ENCODE measurements around the gene HOTAIR.

The HOTAIR gene

GRCh38 chr12:53992377-53992889, 17.7 kb upstream of the HOTAIR start:
- Histone ChIP-seq H3K4me3 (no peak overlapping the region), H3K27ac (peak overlapping the region in 4 of 21 experiments; percentile 97 to 98 (median 98))

- peak overlapping the region in 6 of 21 experiments; percentile 12 to 98 (median 72) for H3K27ac ChIP-seq
- no peak overlapping the region for H3K4me3 ChIP-seq
Observed at GRCh38 chr12:53991077-53991460, 16.3 kb upstream of the HOTAIR start.

GRCh38 chr12:53990311-53991076, 15.7 kb upstream of the HOTAIR start:
- H3K27ac ChIP-seq = peak overlapping the region in 6 of 21 experiments; percentile 12 to 98 (median 48)
- H3K4me3 ChIP-seq = no peak overlapping the region

- H3K4me3 ChIP-seq = no peak overlapping the region
- peak overlapping the region in 5 of 21 experiments; percentile 0 to 98 (median 53) for H3K27ac ChIP-seq
Observed at GRCh38 chr12:53989227-53990113, 14.7 kb upstream of the HOTAIR start.

- H3K4me3 ChIP-seq = no peak overlapping the region
Observed at GRCh38 chr12:53988541-53989226, 13.9 kb upstream of the HOTAIR start.

GRCh38 chr12:53987787-53988230, 13.1 kb upstream of the HOTAIR start:
- H3K27ac ChIP-seq = peak overlapping the region in 3 of 21 experiments; percentile 41 to 98 (median 95)
- H3K4me3 ChIP-seq = no peak overlapping the region

More at GRCh38 chr12:53988541-53989226, 13.9 kb upstream of the HOTAIR start:
- H3K27ac ChIP-seq = peak overlapping the region in 4 of 21 experiments; percentile 45 to 98 (median 60)

- Histone ChIP-seq H3K27ac (peak overlapping the region in 11 of 21 experiments; percentile 57 to 98 (median 82)), H3K4me3 (peak overlapping the region in 5 of 7 experiments; percentile 34 to 43 (median 39))
Observed at GRCh38 chr12:53986686-53987483, 12.1 kb upstream of the HOTAIR start.

GRCh38 chr12:53985994-53986685, 11.4 kb upstream of the HOTAIR start:
- H3K27ac ChIP-seq = peak overlapping the region in 15 of 21 experiments; percentile 42 to 98 (median 73)
- peak overlapping the region in 6 of 7 experiments; percentile 9 to 43 (median 38) for H3K4me3 ChIP-seq

GRCh38 chr12:53985692-53985993, 10.9 kb upstream of the HOTAIR start:
- Histone ChIP-seq H3K4me3 (peak overlapping the region in 6 of 7 experiments; percentile 9 to 43 (median 38)), H3K27ac (peak overlapping the region in 15 of 21 experiments; percentile 42 to 98 (median 73))

GRCh38 chr12:53984901-53985691, 10.3 kb upstream of the HOTAIR start, which contains the start of gene HOXC10:
HOXC10 (plus strand) TSS chr12:53985146; CDS start chr12:53985260, 114 bp downstream.
- Histone ChIP-seq H3K27ac (peak within 1 kb of the TSS in 15 of 21 experiments; percentile 42 to 98 (median 73)), H3K4me3 (peak within 1 kb of the TSS in 6 of 7 experiments; percentile 9 to 43 (median 38))

- peak overlapping the region in 3 of 7 experiments; percentile 39 to 43 (median 42) for H3K4me3 ChIP-seq
Observed at GRCh38 chr12:53983950-53984572, 9.3 kb upstream of the HOTAIR start.

GRCh38 chr12:53983568-53983949, 8.8 kb upstream of the HOTAIR start:
- Histone ChIP-seq H3K27ac (peak overlapping the region in 9 of 21 experiments; percentile 14 to 98 (median 83)), H3K4me3 (peak overlapping the region in 2 of 7 experiments; percentile 4 to 39)

More at GRCh38 chr12:53983950-53984572, 9.3 kb upstream of the HOTAIR start:
- peak overlapping the region in 12 of 21 experiments; percentile 10 to 98 (median 72) for H3K27ac ChIP-seq

GRCh38 chr12:53982648-53983567, 8.2 kb upstream of the HOTAIR start:
- peak overlapping the region in 1 of 7 experiments; percentile 4 for H3K4me3 ChIP-seq
- peak overlapping the region in 9 of 21 experiments; percentile 30 to 98 (median 83) for H3K27ac ChIP-seq

GRCh38 chr12:53981634-53982565, 7.1 kb upstream of the HOTAIR start:
- H3K4me3 ChIP-seq = no peak overlapping the region
- peak overlapping the region in 9 of 21 experiments; percentile 29 to 98 (median 83) for H3K27ac ChIP-seq
